Measurements from ENCODE around the gene CBARP. TPM values are rescaled to one million over a fixed set of nuclear protein-coding genes. Genes with fewer than 3 reads are reported as not detected.

Gene CBARP
- total and polyA plus RNA-seq, 4 donors: 0.05 to 0.25 (median 0.06) TPM; not detected in 1

- TF ChIP-seq HNF4A (conservative IDR thresholded peaks at IDR 0.05) (no peak), JUND (IDR thresholded peaks at IDR 0.05) (no peak), MAX (IDR thresholded peaks at IDR 0.05) (no peak), TAF1 (conservative IDR thresholded peaks at IDR 0.05) (no peak), RAD21 (IDR thresholded peaks at IDR 0.05) (no peak), GABPA (IDR thresholded peaks at IDR 0.05 in 1 of 2, conservative IDR thresholded peaks at IDR 0.05 in 1 of 2) (no peak), RXRA (IDR thresholded peaks at IDR 0.05) (peak in 1 of 2 donors; percentile 16), NR2F2 (IDR thresholded peaks at IDR 0.05) (peak; percentile 79), CTCF (IDR thresholded peaks at IDR 0.05; ENCODE audit: low read depth, low read length, missing input control) (no peak)
- Histone ChIP-seq H3K27me3 (ENCODE audit: control insufficient read depth in 4 of 4, insufficient read depth in 4 of 4, low read length in 3 of 4) (no peaks in the 10 kb centered on the region), H3K27ac (ENCODE audit: low read depth in 1 of 2, low read length in 2 of 2) (peak overlapping the region; percentile 14 to 25), H3K4me3 (ENCODE audit: low read depth in 1 of 3, low read length in 3 of 3) (no peak overlapping the region), H3K36me3 (ENCODE audit: control insufficient read depth in 4 of 4, insufficient read depth in 3 of 4, low read depth in 1 of 4, low read length in 3 of 4) (peaks cover 0 to 3% (median 0%) of the 10 kb centered on the region in 4 donors), H3K9me3 (ENCODE audit: control insufficient read depth in 4 of 4, low read length in 3 of 4) (no peaks in the 10 kb centered on the region), H3K9ac (ENCODE audit: low read depth in 1 of 2, low read length in 2 of 2) (no peak overlapping the region), H3K4me1 (ENCODE audit: control insufficient read depth in 4 of 4, insufficient read depth in 4 of 4, low read length in 3 of 4) (peaks cover 0 to 13% (median 6%) of the 10 kb centered on the region in 4 donors)
- WGBS: 45% methylated on average over 15 of the region's 15 CpGs
- DNase-seq (ENCODE audit: low spot score): no peak
These were observed 5.1 kb downstream of the CBARP start for GRCh38 chr19:1232652-1233072.

GRCh38 chr19:1231729-1232637 is 5.8 kb downstream of the CBARP start:
- Histone ChIP-seq H3K9me3 (ENCODE audit: control insufficient read depth in 4 of 4, low read length in 3 of 4) (no peaks in the 10 kb centered on the region), H3K36me3 (ENCODE audit: control insufficient read depth in 4 of 4, insufficient read depth in 3 of 4, low read depth in 1 of 4, low read length in 3 of 4) (peaks cover 0 to 6% (median 2%) of the 10 kb centered on the region in 4 donors), H3K4me3 (ENCODE audit: low read depth in 1 of 3, low read length in 3 of 3) (no peak overlapping the region), H3K4me1 (ENCODE audit: control insufficient read depth in 4 of 4, insufficient read depth in 4 of 4, low read length in 3 of 4) (peaks cover 0 to 7% (median 2%) of the 10 kb centered on the region in 4 donors), H3K27me3 (ENCODE audit: control insufficient read depth in 4 of 4, insufficient read depth in 4 of 4, low read length in 3 of 4) (no peaks in the 10 kb centered on the region), H3K27ac (ENCODE audit: low read depth in 1 of 2, low read length in 2 of 2) (peak overlapping the region; percentile 14 to 25), H3K9ac (ENCODE audit: low read depth in 1 of 2, low read length in 2 of 2) (no peak overlapping the region)
- 77% methylated on average over 15 of the region's 15 CpGs for WGBS
- TF ChIP-seq MAX (IDR thresholded peaks at IDR 0.05): no peak
- TF ChIP-seq CTCF (IDR thresholded peaks at IDR 0.05; ENCODE audit: low read depth, low read length, missing input control): no peak
- no peak for TF ChIP-seq NR2F2 (IDR thresholded peaks at IDR 0.05)
- no peak for TF ChIP-seq EGR1 (IDR thresholded peaks at IDR 0.05; ENCODE audit: low read depth in 2 of 2)
- TF ChIP-seq SP1 (IDR thresholded peaks at IDR 0.05): no peak
- no peak for TF ChIP-seq ATF3 (IDR thresholded peaks at IDR 0.05)
- no peak for TF ChIP-seq FOXA1 (IDR thresholded peaks at IDR 0.05)
- no peak for TF ChIP-seq RXRA (IDR thresholded peaks at IDR 0.05)
- TF ChIP-seq HNF4G (IDR thresholded peaks at IDR 0.05): no peak
- TF ChIP-seq TAF1 (conservative IDR thresholded peaks at IDR 0.05): no peak
- TF ChIP-seq YY1 (IDR thresholded peaks at IDR 0.05): no peak
- no peak for TF ChIP-seq JUND (IDR thresholded peaks at IDR 0.05)
- TF ChIP-seq GABPA (IDR thresholded peaks at IDR 0.05 in 1 of 2, conservative IDR thresholded peaks at IDR 0.05 in 1 of 2): no peak
- TF ChIP-seq REST (IDR thresholded peaks at IDR 0.05): no peak
- no peak for TF ChIP-seq HNF4A (conservative IDR thresholded peaks at IDR 0.05)
- no peak for TF ChIP-seq FOXA2 (IDR thresholded peaks at IDR 0.05)
- TF ChIP-seq ZBTB33 (IDR thresholded peaks at IDR 0.05): no peak
- TF ChIP-seq RAD21 (IDR thresholded peaks at IDR 0.05): no peak
- DNase-seq (ENCODE audit: low spot score): no peak

Data from liver (tissue), 9 donors.